Astrocyte of the cerebellum (primary cell): Measurements from ENCODE around the gene SMIM7.
"Not testable (repeated sequence)": the region's sequence is repeated elsewhere in the genome, so short reads cannot be mapped to it uniquely, and the experiment has no call there.

ENCODE experiments used
- DNase-seq: peaks from one replicate; pipeline ENCODE4 v3.0.0-alpha.2; 2011; ENCODE audit warnings: low read depth
- H3K4me3 ChIP-seq: 2 replicates; pipeline ENCODE4 v1.5.1; 2011; ENCODE audit warnings: mild to moderate bottlenecking, low read depth, low read length, moderate library complexity
- CTCF ChIP-seq: IDR thresholded peaks from 2 replicates; pipeline ENCODE4 v1.5.1; 2012; ENCODE audit warnings: low read length, low read depth, moderate library complexity, mild to moderate bottlenecking; ENCODE audit errors: missing control alignments
- in situ Hi-C: cut with HindIII; loops from 2 replicates; pipeline ENCODE4 v1.10.0; 2017; ENCODE audit warnings: low sequenced_read_pairs

SMIM7 gene

GRCh38 chr19:16682539-16682938, 22.6 kb upstream of the SMIM7 start:
- no peak overlapping the region for H3K4me3 ChIP-seq
- DNase-seq, result no peak
- in situ Hi-C loops, result no loop called here
- TF ChIP-seq CTCF, result no peak

- TF ChIP-seq CTCF, result no peak
- in situ Hi-C loops, result no loop called here
- DNase-seq, result no peak
- no peak overlapping the region for H3K4me3 ChIP-seq
Observed at GRCh38 chr19:16679811-16680210, 19.9 kb upstream of the SMIM7 start.

GRCh38 chr19:16678498-16678897, 18.6 kb upstream of the SMIM7 start:
- DNase-seq, result no peak
- H3K4me3 ChIP-seq, result no peak overlapping the region
- no peak for TF ChIP-seq CTCF
- in situ Hi-C loops, result no loop called here

DNA sequence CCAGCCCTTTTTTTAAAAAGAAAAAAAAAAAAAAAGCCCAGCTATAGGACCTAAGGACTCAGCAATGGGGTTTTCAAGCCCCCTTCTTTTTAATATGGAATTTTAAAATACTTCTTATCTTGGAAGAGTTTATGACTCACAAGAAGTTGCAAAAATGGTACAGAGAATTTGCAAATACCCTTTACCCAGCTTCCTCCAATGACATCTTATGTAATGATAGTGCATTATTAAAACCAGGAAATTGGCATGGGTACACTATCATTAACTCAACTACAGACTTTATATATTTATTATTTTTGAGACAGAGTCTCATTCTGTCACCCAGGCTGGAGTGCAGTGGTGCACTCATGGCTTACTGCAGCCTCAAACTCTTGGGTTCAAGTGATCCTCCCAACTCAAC, 17.1 kb upstream of the SMIM7 start:
- in situ Hi-C loops, result no loop called here
- no peak for DNase-seq
- no peak overlapping the region for H3K4me3 ChIP-seq
- TF ChIP-seq CTCF, result no peak

GRCh38 chr19:16676101-16676798, 16.3 kb upstream of the SMIM7 start:
- no peak for DNase-seq
- no peak overlapping the region for H3K4me3 ChIP-seq
- in situ Hi-C loops, result no loop called here

GRCh38 chr19:16673839-16674238, 13.9 kb upstream of the SMIM7 start:
- in situ Hi-C loops, DNase-seq, H3K4me3 ChIP-seq: not testable (repeated sequence)

More at GRCh38 chr19:16676101-16676798, 16.3 kb upstream of the SMIM7 start:
- no peak for TF ChIP-seq CTCF

- no peak for DNase-seq
- TF ChIP-seq CTCF, result no peak
- no peak overlapping the region for H3K4me3 ChIP-seq
- in situ Hi-C loops, result no loop called here
Observed at GRCh38 chr19:16673231-16673630, 13.3 kb upstream of the SMIM7 start.
